PFSK-1 (cell line): ENCODE measurements around the gene AATK.

Experiments used
- FOXP2 ChIP-seq: optimal IDR thresholded peaks from 2 replicates; pipeline ENCODE3; 2011; ENCODE audit warnings: borderline replicate concordance, control low read depth, inconsistent platforms; ENCODE audit not compliant: insufficient read depth; ENCODE audit errors: extremely low read length, extremely low read depth
- POLR2AphosphoS5 ChIP-seq: IDR thresholded peaks from 2 replicates; pipeline ENCODE4 v1.6.1; 2012; ENCODE audit warnings: low read depth, mild to moderate bottlenecking, control low read depth, low read length, moderate library complexity
- REST ChIP-seq, 2 experiments: IDR thresholded peaks; 2 replicates each; pipeline versions ENCODE4 v1.6.1 to v1.8.0; 2011 to 2012; ENCODE audit warnings: low read depth in 2 of 2, low read length in 2 of 2, control low read depth in 1 of 2, inconsistent platforms in 1 of 2, mild to moderate bottlenecking in 1 of 2, moderate library complexity in 1 of 2; ENCODE audit not compliant: insufficient read depth in 1 of 2
- SIN3A ChIP-seq: IDR thresholded peaks from 2 replicates; pipeline ENCODE4 v1.6.1; 2012; ENCODE audit warnings: mild to moderate bottlenecking, low read length, moderate library complexity, borderline replicate concordance; ENCODE audit not compliant: insufficient read depth
- TAF1 ChIP-seq: IDR thresholded peaks from 2 replicates; pipeline ENCODE4 v1.6.1; 2012; ENCODE audit warnings: low read length, control low read depth, borderline replicate concordance; ENCODE audit not compliant: insufficient read depth

AATK gene

DNA sequence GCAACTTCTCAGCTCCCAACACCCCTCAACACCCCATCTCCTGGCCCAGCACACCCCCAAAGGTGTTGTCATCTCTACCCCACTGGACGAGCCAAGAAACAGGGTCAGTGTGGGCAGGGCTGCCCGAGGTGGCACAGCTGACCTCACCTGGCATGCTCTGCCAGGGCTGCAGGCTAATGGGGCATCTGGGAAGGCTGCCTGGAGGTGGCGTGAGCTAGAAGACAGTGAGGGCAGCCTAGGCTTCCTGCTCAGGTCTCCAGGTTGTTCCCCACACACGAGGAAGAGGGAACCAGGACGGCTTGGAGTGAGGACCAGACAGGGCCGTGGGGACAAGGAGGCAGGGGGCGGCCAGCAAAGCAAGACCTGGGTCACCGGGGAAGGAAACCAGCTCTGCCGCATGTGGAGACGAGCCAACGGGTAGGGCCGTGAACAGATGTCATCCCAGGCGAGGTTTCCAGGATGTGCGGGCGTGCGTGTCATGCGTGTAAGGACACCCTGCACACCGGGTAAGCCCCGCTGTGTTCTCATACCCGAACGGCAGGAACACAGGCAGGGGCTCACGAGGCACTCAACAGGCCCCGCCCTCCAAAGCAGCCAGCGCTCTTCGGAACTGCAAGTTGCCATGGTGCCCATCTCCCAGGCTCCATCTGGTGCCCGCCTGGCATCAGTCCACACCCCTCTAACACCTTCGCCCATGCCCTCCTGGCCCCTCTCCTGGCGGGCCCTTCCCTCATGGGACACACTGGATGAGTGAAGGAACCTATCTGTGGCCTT is 30.3 kb downstream of the AATK start:
- TF ChIP-seq REST (IDR thresholded peaks at IDR 0.05; ENCODE audit: insufficient read depth in 1 of 2, low read depth in 2 of 2, low read length in 2 of 2) (no peak), SIN3A (no peak), TAF1 (no peak), FOXP2 (no peak), POLR2AphosphoS5 (no peak)

- TF ChIP-seq POLR2AphosphoS5: no peak
- TF ChIP-seq REST (IDR thresholded peaks at IDR 0.05; ENCODE audit: insufficient read depth in 1 of 2, low read depth in 2 of 2, low read length in 2 of 2): no peak
- no peak for TF ChIP-seq FOXP2
- no peak for TF ChIP-seq TAF1
- TF ChIP-seq SIN3A: no peak
Measured at GRCh38 chr17:81134064-81134781, 31.8 kb downstream of the AATK start.

DNA sequence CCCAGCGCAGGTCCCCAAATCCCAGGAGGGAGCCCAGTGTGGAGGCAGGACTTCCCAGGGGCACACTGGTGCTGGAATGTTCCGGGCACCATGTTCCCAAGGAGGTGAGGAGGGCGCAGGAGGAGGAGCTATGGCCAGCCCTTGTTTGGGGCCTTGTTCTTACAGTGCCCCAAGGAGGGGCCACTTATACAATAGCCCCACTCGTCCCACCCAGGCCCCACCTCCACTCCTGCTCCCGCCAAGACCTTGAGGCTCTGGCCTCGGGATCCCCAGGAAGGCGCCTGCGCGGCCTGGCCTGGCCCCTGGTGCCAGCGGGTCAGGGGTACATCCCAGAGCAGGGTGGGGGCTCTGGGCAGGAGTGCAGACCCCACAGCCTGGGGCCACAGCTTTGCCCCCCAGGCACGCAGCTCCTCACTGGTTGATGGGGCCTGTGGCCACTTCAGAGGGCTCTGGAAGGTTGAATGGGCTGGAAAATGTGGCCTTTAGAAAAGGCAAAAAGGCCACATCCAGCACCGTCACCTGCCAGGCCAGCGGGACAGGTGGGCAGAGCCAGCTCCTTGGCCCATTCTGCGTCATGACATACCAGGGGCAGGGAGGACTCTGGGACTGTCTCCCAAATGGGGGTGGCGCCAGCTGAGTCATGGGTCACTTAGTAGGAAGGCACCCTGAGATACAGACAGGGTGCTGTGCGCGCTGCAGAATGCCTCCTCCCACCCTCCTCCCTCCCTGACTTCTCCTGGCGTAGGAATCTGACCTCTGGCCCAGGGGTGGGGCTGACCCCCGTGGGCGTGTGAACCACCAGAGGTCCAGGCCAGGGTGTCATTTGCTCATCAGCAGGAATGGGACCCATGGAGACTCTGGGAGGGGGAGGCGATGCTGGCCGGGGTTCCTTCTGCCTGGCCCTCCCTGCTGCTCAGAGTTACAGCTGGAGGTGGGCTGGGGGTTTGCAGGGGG is 33.0 kb downstream of the AATK start:
- TF ChIP-seq FOXP2 (no peak), REST (IDR thresholded peaks at IDR 0.05; ENCODE audit: insufficient read depth in 1 of 2, low read depth in 2 of 2, low read length in 2 of 2) (no peak), POLR2AphosphoS5 (no peak), SIN3A (no peak)

DNA sequence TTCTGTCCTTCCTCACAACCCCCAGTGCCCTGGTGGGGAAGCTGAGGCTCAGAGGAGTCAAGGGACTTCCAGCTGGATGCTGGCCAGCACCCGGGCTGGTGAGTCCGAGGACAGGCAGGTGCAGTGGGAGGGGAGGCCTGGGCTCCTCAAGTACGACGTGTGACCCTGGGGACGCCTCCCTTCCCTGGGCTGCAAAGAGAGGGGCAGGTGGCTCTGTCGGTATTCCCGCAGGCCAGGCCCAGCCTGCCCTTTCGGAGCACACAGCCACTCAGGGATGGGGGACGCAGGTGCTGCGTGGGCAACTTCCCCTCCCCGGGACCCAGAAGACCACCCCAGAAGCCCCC is 33.9 kb downstream of the AATK start:
- TF ChIP-seq TAF1 (no peak), FOXP2 (no peak), REST (IDR thresholded peaks at IDR 0.05; ENCODE audit: insufficient read depth in 1 of 2, low read depth in 2 of 2, low read length in 2 of 2) (no peak), POLR2AphosphoS5 (no peak), SIN3A (no peak)
